ENCODE data around the gene TSPEAR.
A peak's percentile ranks its signal among the peaks of the same experiment; 100 is the strongest.

Gene TSPEAR

GRCh38 chr21:44456214-44456914 lies 255.0 kb downstream of the TSPEAR start:
- no peak for DNase-seq

- DNase-seq, result peak; percentile 62
Observed at GRCh38 chr21:44455524-44456213, 255.7 kb downstream of the TSPEAR start.

GRCh38 chr21:44454747-44455523 lies 256.4 kb downstream of the TSPEAR start, which contains the start of gene LRRC3:
Gene LRRC3 (plus strand): TSS chr21:44455510. CDS start chr21:44456645, 1,135 bp downstream.
- DNase-seq, result peak; percentile 84

GRCh38 chr21:44454058-44454457 lies 257.3 kb downstream of the TSPEAR start:
- DNase-seq, result no peak

- DNase-seq, result no peak
Observed at GRCh38 chr21:44453120-44453519, 258.3 kb downstream of the TSPEAR start.

- peak; percentile 22 for DNase-seq
Observed at GRCh38 chr21:44450999-44451398, 260.4 kb downstream of the TSPEAR start.

GRCh38 chr21:44450402-44450801 lies 261.0 kb downstream of the TSPEAR start:
- DNase-seq, result peak; percentile 18

- peak; percentile 43 for DNase-seq
Observed at GRCh38 chr21:44449473-44450363, 261.7 kb downstream of the TSPEAR start.

- peak; percentile 15 for DNase-seq
Observed at GRCh38 chr21:44448651-44449131, 262.7 kb downstream of the TSPEAR start.
